Brain microvascular endothelial cell (primary cell): Measurements from ENCODE around the gene LAPTM5.

Experiments used
- DNase-seq: peaks from one replicate; pipeline ENCODE4 v3.0.0-alpha.2; 2020
- H3K27ac ChIP-seq: fragments of 250-450 bp; sonication (Bioruptor Pico); 2 replicates; pipeline ENCODE4 v1.5.1; 2020; ENCODE audit warnings: mild to moderate bottlenecking, moderate library complexity
- H3K27me3 ChIP-seq: fragments of 250-450 bp; sonication (Bioruptor Pico); replicated peaks from 2 replicates; pipeline ENCODE4 v1.5.1; 2020; ENCODE audit warnings: mild to moderate bottlenecking
- H3K36me3 ChIP-seq: fragments of 250-450 bp; sonication (Bioruptor Pico); replicated peaks from 2 replicates; pipeline ENCODE4 v1.5.1; 2020; ENCODE audit warnings: mild to moderate bottlenecking
- H3K4me3 ChIP-seq: 2 replicates; pipeline ENCODE4 v1.5.1; 2011; ENCODE audit warnings: low read depth, mild to moderate bottlenecking, control low read depth, low read length, moderate library complexity
- CTCF ChIP-seq: IDR thresholded peaks from 2 replicates; pipeline ENCODE4 v1.5.1; 2011; ENCODE audit warnings: low read depth, mild to moderate bottlenecking, moderate library complexity, low read length, control low read depth, inconsistent platforms; ENCODE audit errors: missing control alignments
- in situ Hi-C: cut with HindIII; loops from 2 replicates; pipeline ENCODE4 v1.10.0; 2017; ENCODE audit warnings: low sequenced_read_pairs, low pct_ligation_motif_present

Gene LAPTM5

GRCh38 chr1:30803562-30803961, 46.0 kb upstream of the LAPTM5 start:
- in situ Hi-C loops, result loop anchor here (5.0 kb wide), 1 partner anchor 109 kb away; no protein-coding TSS in a partner anchor
- no peaks in the 10 kb centered on the region for H3K27me3 ChIP-seq

GRCh38 chr1:30801771-30802198, 44.2 kb upstream of the LAPTM5 start:
- H3K36me3 ChIP-seq, result no peaks in the 10 kb centered on the region
- no peak overlapping the region for H3K27ac ChIP-seq
- H3K4me3 ChIP-seq, result no peak overlapping the region
- peak; percentile 97 for TF ChIP-seq CTCF
- no peaks in the 10 kb centered on the region for H3K27me3 ChIP-seq
- in situ Hi-C loops, result loop anchor here (5.0 kb wide), 1 partner anchor 111 kb away; no protein-coding TSS in a partner anchor
- peak; percentile 53 for DNase-seq

More at GRCh38 chr1:30803562-30803961, 46.0 kb upstream of the LAPTM5 start:
- Histone ChIP-seq H3K36me3 (no peaks in the 10 kb centered on the region), H3K27ac (no peak overlapping the region), H3K4me3 (no peak overlapping the region)
- DNase-seq, result no peak
- TF ChIP-seq CTCF, result no peak

- Histone ChIP-seq H3K36me3 (no peaks in the 10 kb centered on the region), H3K4me3 (no peak overlapping the region), H3K27me3 (no peaks in the 10 kb centered on the region), H3K27ac (no peak overlapping the region)
- in situ Hi-C loops, result no loop called here
- DNase-seq, result no peak
- no peak for TF ChIP-seq CTCF
Observed at GRCh38 chr1:30799233-30799511, 41.6 kb upstream of the LAPTM5 start.

- H3K27ac ChIP-seq, result no peak overlapping the region
- H3K4me3 ChIP-seq, result no peak overlapping the region
- H3K36me3 ChIP-seq, result no peaks in the 10 kb centered on the region
- no peaks in the 10 kb centered on the region for H3K27me3 ChIP-seq
- TF ChIP-seq CTCF, result no peak
- no peak for DNase-seq
- in situ Hi-C loops, result no loop called here
Observed at GRCh38 chr1:30798389-30799232, 41.0 kb upstream of the LAPTM5 start.

- DNase-seq, result no peak
- H3K4me3 ChIP-seq, result no peak overlapping the region
- TF ChIP-seq CTCF, result no peak
- in situ Hi-C loops, result no loop called here
- no peaks in the 10 kb centered on the region for H3K36me3 ChIP-seq
- peaks cover 8% of the 10 kb centered on the region for H3K27me3 ChIP-seq
- no peak overlapping the region for H3K27ac ChIP-seq
Observed at GRCh38 chr1:30795026-30795425, 37.5 kb upstream of the LAPTM5 start.

GRCh38 chr1:30794260-30794659, 36.7 kb upstream of the LAPTM5 start:
- Histone ChIP-seq H3K36me3 (no peaks in the 10 kb centered on the region), H3K27me3 (peaks cover 8% of the 10 kb centered on the region), H3K4me3 (no peak overlapping the region), H3K27ac (no peak overlapping the region)
- in situ Hi-C loops, result no loop called here
- no peak for TF ChIP-seq CTCF
- DNase-seq, result no peak
